Activated CD4-positive, alpha-beta T cell treated with anti-CD3 and anti-CD28 coated beads, Interleukin-2, amount 10 ng/mL, durations not matched to agents 24 days and 14 days (primary cell): ENCODE results near the gene SLC39A11. TPM values are rescaled to one million over a fixed set of nuclear protein-coding genes. Genes with fewer than 3 reads are reported as not detected.

Experiments
- DNase-seq: peaks from one replicate; pipeline ENCODE4 v3.0.0; 2022
- H3K27ac Mint-ChIP-seq: one replicate; pipeline ENCODE4 v1.8.0; 2022; ENCODE audit warnings: mild to moderate bottlenecking, mixed read lengths
- H3K27me3 Mint-ChIP-seq: one replicate; pipeline ENCODE4 v1.8.0; 2022; ENCODE audit warnings: mixed read lengths
- H3K36me3 Mint-ChIP-seq: one replicate; pipeline ENCODE4 v1.8.0; 2022; ENCODE audit warnings: low read depth, mild to moderate bottlenecking, mixed read lengths
- H3K4me1 Mint-ChIP-seq: one replicate; pipeline ENCODE4 v1.8.0; 2021; ENCODE audit warnings: mixed read lengths
- H3K4me3 Mint-ChIP-seq: one replicate; pipeline ENCODE4 v1.8.0; 2022; ENCODE audit warnings: mild to moderate bottlenecking, moderate library complexity, mixed read lengths
- H3K9me3 Mint-ChIP-seq: one replicate; pipeline ENCODE4 v1.8.0; 2021; ENCODE audit warnings: mixed read lengths
- intact Hi-C: fragments of 100-400 bp; cut with micrococcal nuclease; formaldehyde crosslinking; loops from one replicate; pipeline ENCODE4 v1.15.1; 2023
- total RNA-seq: library from RNA; stranded (reverse); gene quantifications from 2 replicates; pipeline ENCODE4 v1.2.3, GENCODE V29; 2022

The SLC39A11 gene
- total RNA-seq, 1 donor from 2014 or later: 24.6 TPM

DNA sequence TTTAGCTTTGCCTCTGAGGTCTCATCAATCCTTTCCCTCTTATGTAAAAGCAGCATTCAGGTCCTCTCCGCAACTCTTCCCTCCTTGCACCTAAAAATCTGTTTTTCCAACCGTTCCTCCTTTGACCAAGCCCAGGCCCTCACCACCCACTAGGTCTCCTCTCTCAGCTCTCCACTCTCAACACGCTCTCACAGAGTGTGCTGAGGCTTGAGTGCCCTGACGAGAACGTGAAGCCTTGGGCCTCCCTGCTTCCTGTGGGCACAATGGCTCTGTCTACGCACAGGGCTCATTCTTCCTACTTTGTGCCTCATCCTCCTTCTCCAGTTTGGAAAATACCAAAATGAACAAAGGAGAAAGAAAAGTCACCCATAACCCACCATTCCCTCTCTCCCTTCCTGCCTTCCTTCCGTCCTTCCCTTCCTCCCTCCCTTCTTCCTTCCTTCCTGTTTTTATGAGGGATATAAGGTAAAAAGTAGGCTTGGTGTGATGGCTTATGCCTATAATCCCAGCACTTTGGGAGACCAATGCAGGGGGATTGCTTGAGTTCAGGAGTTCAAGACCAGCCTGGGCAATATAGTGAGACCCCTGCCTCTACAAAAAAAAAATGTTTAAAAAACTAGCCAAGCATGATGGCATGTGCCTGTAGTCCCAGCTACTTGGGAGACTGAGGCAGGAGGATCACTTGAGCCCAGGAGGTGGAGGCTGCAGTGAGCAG lies 31.3 kb upstream of the SLC39A11 start:
- Mint-ChIP-seq H3K9me3 (no peaks in the 10 kb centered on the region), H3K27ac (no peak overlapping the region), H3K36me3 (no peaks in the 10 kb centered on the region), H3K4me3 (no peak overlapping the region), H3K4me1 (no peaks in the 10 kb centered on the region), H3K27me3 (peaks cover 4% of the 10 kb centered on the region)
- DNase-seq: no peak
- intact Hi-C loops: no loop called here

GRCh38 chr17:73122953-73123605 lies 30.6 kb upstream of the SLC39A11 start:
- no peaks in the 10 kb centered on the region for H3K36me3 Mint-ChIP-seq
- intact Hi-C loops: no loop called here
- no peak for DNase-seq

DNA sequence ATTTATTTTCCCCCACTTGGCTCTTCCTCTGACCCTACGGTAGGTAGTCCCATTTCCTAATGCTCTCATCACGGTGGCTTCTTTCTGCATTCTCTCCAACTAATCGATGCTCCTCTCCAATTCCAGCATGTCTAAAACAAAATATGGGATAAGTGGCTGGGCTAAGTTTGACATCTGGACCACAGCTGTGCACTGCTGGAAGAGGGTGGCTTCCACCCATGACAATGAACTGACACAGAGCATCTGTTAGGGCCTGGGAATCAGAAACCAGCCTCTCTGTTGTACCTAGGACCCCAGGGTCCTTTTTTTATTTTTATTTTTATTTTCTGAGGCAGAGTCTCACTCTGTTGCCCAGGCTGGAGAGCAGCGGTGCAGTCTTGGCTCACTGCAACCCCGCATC lies 29.0 kb upstream of the SLC39A11 start:
- no peaks in the 10 kb centered on the region for H3K9me3 Mint-ChIP-seq
- no peak for DNase-seq
- no peaks in the 10 kb centered on the region for H3K36me3 Mint-ChIP-seq
- intact Hi-C loops: no loop called here
- no peak overlapping the region for H3K4me3 Mint-ChIP-seq
- H3K27me3 Mint-ChIP-seq: peaks cover 4% of the 10 kb centered on the region
- H3K4me1 Mint-ChIP-seq: no peaks in the 10 kb centered on the region
- no peak overlapping the region for H3K27ac Mint-ChIP-seq

More at GRCh38 chr17:73122953-73123605, 30.6 kb upstream of the SLC39A11 start:
- Mint-ChIP-seq H3K9me3 (no peaks in the 10 kb centered on the region), H3K27ac (no peak overlapping the region), H3K4me1 (no peaks in the 10 kb centered on the region), H3K4me3 (no peak overlapping the region), H3K27me3 (peaks cover 4% of the 10 kb centered on the region)

- intact Hi-C loops: no loop called here
- Mint-ChIP-seq H3K4me1 (no peaks in the 10 kb centered on the region), H3K9me3 (peaks cover 6% of the 10 kb centered on the region), H3K27me3 (peaks cover 4% of the 10 kb centered on the region), H3K4me3 (no peak overlapping the region), H3K27ac (no peak overlapping the region), H3K36me3 (no peaks in the 10 kb centered on the region)
- DNase-seq: no peak
Measured at GRCh38 chr17:73119631-73120030, 27.1 kb upstream of the SLC39A11 start.

GRCh38 chr17:73118951-73119391 lies 26.5 kb upstream of the SLC39A11 start:
- Mint-ChIP-seq H3K27me3 (peaks cover 4% of the 10 kb centered on the region), H3K4me3 (no peak overlapping the region), H3K27ac (no peak overlapping the region), H3K9me3 (peaks cover 6% of the 10 kb centered on the region), H3K4me1 (no peaks in the 10 kb centered on the region), H3K36me3 (no peaks in the 10 kb centered on the region)
- no peak for DNase-seq
- intact Hi-C loops: no loop called here

- no peaks in the 10 kb centered on the region for H3K4me1 Mint-ChIP-seq
- no peak for DNase-seq
- H3K4me3 Mint-ChIP-seq: no peak overlapping the region
- H3K27ac Mint-ChIP-seq: no peak overlapping the region
- H3K27me3 Mint-ChIP-seq: peaks cover 4% of the 10 kb centered on the region
- H3K9me3 Mint-ChIP-seq: peaks cover 6% of the 10 kb centered on the region
- intact Hi-C loops: no loop called here
- no peaks in the 10 kb centered on the region for H3K36me3 Mint-ChIP-seq
Measured at GRCh38 chr17:73118139-73118538, 25.7 kb upstream of the SLC39A11 start.

DNA sequence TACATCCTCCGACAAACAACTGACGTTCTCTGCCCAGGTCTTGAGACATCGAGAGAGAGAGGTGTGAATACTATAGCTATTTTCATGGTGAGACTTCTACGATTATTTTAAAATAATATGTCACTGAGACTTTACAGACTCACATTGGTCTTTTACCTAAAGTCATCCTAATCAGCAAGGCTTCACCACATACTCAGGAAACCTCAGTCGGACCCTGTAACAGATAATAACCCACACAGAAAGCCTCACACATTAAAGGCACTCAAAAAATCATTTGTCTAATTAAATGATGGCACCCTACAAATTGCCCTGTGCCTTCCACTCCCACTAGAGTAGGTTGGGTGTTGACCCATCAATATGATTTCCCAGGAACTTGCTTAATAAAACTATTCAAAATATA lies 19.8 kb upstream of the SLC39A11 start:
- Mint-ChIP-seq H3K4me3 (no peak overlapping the region), H3K4me1 (no peaks in the 10 kb centered on the region), H3K36me3 (no peaks in the 10 kb centered on the region), H3K27me3 (peaks cover 1% of the 10 kb centered on the region), H3K9me3 (peaks cover 6% of the 10 kb centered on the region), H3K27ac (no peak overlapping the region)
- intact Hi-C loops: no loop called here
- DNase-seq: no peak

- H3K27me3 Mint-ChIP-seq: peaks cover 1% of the 10 kb centered on the region
Measured at GRCh38 chr17:73111386-73111785, 18.9 kb upstream of the SLC39A11 start.

DNA sequence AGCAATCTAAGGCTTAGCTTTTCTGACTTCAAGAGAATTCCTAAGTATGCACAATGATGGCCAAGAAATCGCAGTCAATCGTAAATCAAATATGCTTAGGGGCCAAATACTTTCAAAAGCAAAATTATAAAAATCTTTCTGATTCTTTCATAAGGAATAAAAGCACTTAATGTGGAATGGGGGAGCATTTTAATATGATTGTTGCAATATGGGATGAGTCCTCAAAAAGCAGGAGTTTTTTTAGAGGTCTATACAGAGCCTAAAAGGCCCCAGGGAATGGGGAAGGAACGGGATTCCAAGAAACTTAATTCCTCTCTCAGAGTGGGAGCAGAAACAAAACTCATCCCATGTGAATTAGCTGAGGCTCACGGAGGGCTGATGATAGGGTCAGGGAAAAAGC lies 14.7 kb upstream of the SLC39A11 start:
- Mint-ChIP-seq H3K36me3 (no peaks in the 10 kb centered on the region), H3K27ac (no peak overlapping the region), H3K4me1 (no peaks in the 10 kb centered on the region), H3K4me3 (no peak overlapping the region), H3K9me3 (no peaks in the 10 kb centered on the region), H3K27me3 (peaks cover 1% of the 10 kb centered on the region)
- DNase-seq: no peak
- intact Hi-C loops: no loop called here

More at GRCh38 chr17:73111386-73111785, 18.9 kb upstream of the SLC39A11 start:
- no peaks in the 10 kb centered on the region for H3K36me3 Mint-ChIP-seq
- peaks cover 6% of the 10 kb centered on the region for H3K9me3 Mint-ChIP-seq
- no peak overlapping the region for H3K27ac Mint-ChIP-seq
- no peak for DNase-seq
- no peaks in the 10 kb centered on the region for H3K4me1 Mint-ChIP-seq
- no peak overlapping the region for H3K4me3 Mint-ChIP-seq
- intact Hi-C loops: no loop called here

DNA sequence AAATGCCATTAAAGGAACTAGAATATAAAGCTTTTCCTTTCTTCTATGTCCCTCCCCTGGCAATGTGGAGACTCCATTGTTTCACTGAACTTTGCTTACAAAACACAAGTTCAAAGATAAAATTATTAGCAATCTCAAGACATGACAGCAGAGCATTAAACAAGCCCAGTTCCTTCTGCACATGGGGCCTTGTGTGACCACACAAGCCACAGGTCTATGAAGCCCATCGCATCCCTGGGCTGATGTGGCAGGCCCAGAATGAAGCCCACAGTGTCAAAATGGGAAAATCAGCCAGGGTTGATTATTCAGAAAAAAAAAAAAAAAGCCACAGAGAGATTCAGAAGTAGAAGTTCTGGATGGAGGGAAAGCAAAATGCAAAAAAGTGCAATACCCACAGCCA lies 12.9 kb upstream of the SLC39A11 start:
- peaks cover 2% of the 10 kb centered on the region for H3K27me3 Mint-ChIP-seq
- H3K4me1 Mint-ChIP-seq: no peaks in the 10 kb centered on the region
- H3K27ac Mint-ChIP-seq: no peak overlapping the region
- H3K9me3 Mint-ChIP-seq: no peaks in the 10 kb centered on the region
- no peaks in the 10 kb centered on the region for H3K36me3 Mint-ChIP-seq
- no peak overlapping the region for H3K4me3 Mint-ChIP-seq
- no peak for DNase-seq
- intact Hi-C loops: no loop called here

- H3K4me3 Mint-ChIP-seq: no peak overlapping the region
Measured at GRCh38 chr17:73104450-73104849, 12.0 kb upstream of the SLC39A11 start.

GRCh38 chr17:73103641-73104335 lies 11.3 kb upstream of the SLC39A11 start:
- Mint-ChIP-seq H3K27ac (no peak overlapping the region), H3K36me3 (no peaks in the 10 kb centered on the region), H3K4me1 (no peaks in the 10 kb centered on the region), H3K9me3 (no peaks in the 10 kb centered on the region), H3K27me3 (peaks cover 3% of the 10 kb centered on the region), H3K4me3 (no peak overlapping the region)
- intact Hi-C loops: no loop called here
- DNase-seq: no peak

More at GRCh38 chr17:73104450-73104849, 12.0 kb upstream of the SLC39A11 start:
- Mint-ChIP-seq H3K4me1 (no peaks in the 10 kb centered on the region), H3K36me3 (no peaks in the 10 kb centered on the region), H3K27me3 (peaks cover 3% of the 10 kb centered on the region), H3K9me3 (no peaks in the 10 kb centered on the region), H3K27ac (no peak overlapping the region)
- intact Hi-C loops: no loop called here
- DNase-seq: no peak

DNA sequence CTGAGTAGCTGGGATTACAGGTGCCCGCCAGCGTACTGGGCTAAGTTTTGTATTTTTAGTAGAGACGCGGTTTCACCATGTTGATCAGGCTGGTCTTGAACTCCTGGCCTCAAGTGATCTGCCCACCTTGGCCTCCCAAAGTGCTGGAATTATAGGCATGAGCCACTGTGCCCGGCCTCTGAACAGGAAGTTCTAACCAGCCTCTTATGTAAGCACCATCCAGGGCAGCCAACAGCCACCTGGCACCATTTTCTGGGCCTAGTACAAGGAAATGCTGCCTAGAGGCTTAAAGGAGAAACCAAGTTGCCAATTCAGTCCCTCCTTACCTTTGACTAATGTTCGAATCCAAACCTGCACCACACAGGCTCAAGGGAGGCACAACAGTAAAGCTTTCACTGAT lies 8.5 kb upstream of the SLC39A11 start:
- intact Hi-C loops: no loop called here
- no peaks in the 10 kb centered on the region for H3K36me3 Mint-ChIP-seq
- H3K9me3 Mint-ChIP-seq: no peaks in the 10 kb centered on the region

GRCh38 chr17:73100363-73100762 lies 7.9 kb upstream of the SLC39A11 start:
- H3K27me3 Mint-ChIP-seq: peaks cover 8% of the 10 kb centered on the region
- H3K4me1 Mint-ChIP-seq: no peaks in the 10 kb centered on the region
- H3K9me3 Mint-ChIP-seq: no peaks in the 10 kb centered on the region
- intact Hi-C loops: no loop called here
- no peak overlapping the region for H3K4me3 Mint-ChIP-seq
- no peak overlapping the region for H3K27ac Mint-ChIP-seq
- DNase-seq: no peak
- no peaks in the 10 kb centered on the region for H3K36me3 Mint-ChIP-seq

More for the DNA sequence above, 8.5 kb upstream of the SLC39A11 start:
- Mint-ChIP-seq H3K4me1 (no peaks in the 10 kb centered on the region), H3K4me3 (no peak overlapping the region), H3K27me3 (peaks cover 4% of the 10 kb centered on the region), H3K27ac (no peak overlapping the region)
- DNase-seq: no peak
